Measurements from ENCODE around the gene MGAT4A. TPM values are rescaled to one million over a fixed set of nuclear protein-coding genes. Genes with fewer than 3 reads are reported as not detected.

The MGAT4A gene
- 33.4 TPM for polyA plus RNA-seq (ENCODE audit: insufficient read length)
- long read RNA-seq, donor 1, full-length matches to known transcripts = 4 of 4 reads
- long read RNA-seq, donor 1, partial matches to known transcripts = 0 of 4 reads
- long read RNA-seq, donor 1, other reads (novel, unspliced or antisense) = 0 of 4 reads
- long read RNA-seq, donor 2, full-length matches to known transcripts = 3 of 3 reads
- long read RNA-seq, donor 2, partial matches to known transcripts = 0 of 3 reads
- long read RNA-seq, donor 2, other reads (novel, unspliced or antisense) = 0 of 3 reads
- long read RNA-seq, donor 3, full-length matches to known transcripts = 4 of 4 reads
- long read RNA-seq, donor 3, partial matches to known transcripts = 0 of 4 reads
- long read RNA-seq, donor 3, other reads (novel, unspliced or antisense) = 0 of 4 reads
- long read RNA-seq, donor 4 = 0 reads
- long read RNA-seq, donor 5, full-length matches to known transcripts = 2 of 2 reads
- long read RNA-seq, donor 5, partial matches to known transcripts = 0 of 2 reads
- long read RNA-seq, donor 5, other reads (novel, unspliced or antisense) = 0 of 2 reads
- long read RNA-seq, donor 6, full-length matches to known transcripts = 2 of 2 reads
- long read RNA-seq, donor 6, partial matches to known transcripts = 0 of 2 reads
- long read RNA-seq, donor 6, other reads (novel, unspliced or antisense) = 0 of 2 reads
- long read RNA-seq, donor 7, full-length matches to known transcripts = 6 of 6 reads
- long read RNA-seq, donor 7, partial matches to known transcripts = 0 of 6 reads
- long read RNA-seq, donor 7, other reads (novel, unspliced or antisense) = 0 of 6 reads
- long read RNA-seq, donor 8, full-length matches to known transcripts = 4 of 4 reads
- long read RNA-seq, donor 8, partial matches to known transcripts = 0 of 4 reads
- long read RNA-seq, donor 8, other reads (novel, unspliced or antisense) = 0 of 4 reads

- peak; percentile 44 for DNase-seq
Measured at GRCh38 chr2:98731041-98731893, at the start of gene MGAT4A. MGAT4A (minus strand) TSS chr2:98731132; CDS start chr2:98726332, 4,800 bp downstream.

DNA sequence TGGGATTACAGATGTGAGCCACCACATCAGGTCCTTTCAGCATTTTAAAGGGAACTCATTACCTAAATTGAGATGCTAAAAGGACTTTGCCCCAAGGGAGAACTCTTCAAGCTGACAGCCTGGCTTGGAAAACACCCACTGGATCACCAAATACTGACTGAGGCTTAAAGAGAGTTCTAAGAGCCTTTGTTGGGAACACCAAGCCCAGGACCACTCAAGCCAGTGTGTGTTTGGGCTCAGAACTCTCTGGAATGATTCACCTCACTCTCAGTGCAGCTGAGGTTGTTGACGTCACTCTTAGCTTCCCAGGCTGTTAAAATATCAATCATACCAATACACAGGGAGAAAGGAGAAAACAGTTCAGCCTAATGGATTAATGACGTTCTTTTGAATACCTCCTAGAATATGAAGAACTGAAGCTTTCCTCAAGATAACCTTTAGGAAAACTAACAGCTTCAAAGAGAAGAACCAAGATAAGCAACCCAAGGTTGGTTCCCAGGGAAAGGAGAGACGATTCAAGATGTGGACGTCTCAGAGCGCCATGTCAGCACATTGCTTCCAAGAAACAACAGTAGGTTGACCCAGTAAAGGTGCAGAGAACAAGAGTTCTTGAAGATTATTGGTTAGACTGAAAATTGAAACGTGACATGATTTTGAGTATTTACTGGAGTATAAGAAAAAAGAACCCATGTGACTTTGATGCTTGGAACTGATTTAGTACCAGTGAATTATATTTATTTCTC, 48.0 kb upstream of the MGAT4A start:
- DNase-seq = no peak

DNA sequence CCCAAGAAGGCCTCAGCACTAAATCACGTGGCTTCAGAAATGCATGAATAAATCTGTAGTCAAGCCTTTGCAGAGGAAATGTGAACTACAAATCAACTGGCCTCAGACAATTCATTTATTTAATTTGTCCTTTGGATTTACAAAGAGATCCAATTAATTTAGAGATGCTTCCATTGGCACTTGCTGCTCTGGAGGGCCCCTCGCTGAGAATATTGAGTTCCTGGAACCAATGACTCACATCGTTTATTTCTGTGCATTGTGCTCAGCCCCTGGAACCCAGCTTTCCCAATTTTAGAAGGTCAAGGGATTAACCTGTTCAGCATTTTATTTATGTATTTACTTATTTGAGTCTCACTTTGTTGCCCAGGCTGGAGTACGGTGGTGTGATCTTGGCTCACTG, 47.2 kb upstream of the MGAT4A start:
- no peak for DNase-seq

- no peak for DNase-seq
Measured at GRCh38 chr2:98777710-98778109, 46.8 kb upstream of the MGAT4A start.

DNA sequence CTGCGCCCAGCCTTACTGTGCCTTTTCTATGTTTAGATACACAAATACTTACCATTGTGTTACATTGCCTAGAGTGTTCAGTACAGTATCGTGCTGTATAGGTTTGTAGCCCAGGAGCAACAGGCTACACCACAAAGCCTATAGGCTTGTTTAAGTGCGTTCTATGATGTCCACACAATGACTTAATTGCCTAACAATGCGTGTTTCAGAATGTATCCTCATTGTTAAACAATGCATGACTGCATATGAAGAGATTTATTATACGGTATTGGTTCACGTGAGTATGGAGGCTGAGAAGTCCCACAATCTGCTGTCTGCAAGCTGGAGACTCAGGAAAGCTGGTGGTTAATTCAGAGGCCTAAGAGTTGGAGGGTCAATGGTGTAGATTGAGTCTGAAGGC, 46.1 kb upstream of the MGAT4A start:
- no peak for DNase-seq

- DNase-seq = no peak
Measured at GRCh38 chr2:98776136-98776535, 45.2 kb upstream of the MGAT4A start.

DNA sequence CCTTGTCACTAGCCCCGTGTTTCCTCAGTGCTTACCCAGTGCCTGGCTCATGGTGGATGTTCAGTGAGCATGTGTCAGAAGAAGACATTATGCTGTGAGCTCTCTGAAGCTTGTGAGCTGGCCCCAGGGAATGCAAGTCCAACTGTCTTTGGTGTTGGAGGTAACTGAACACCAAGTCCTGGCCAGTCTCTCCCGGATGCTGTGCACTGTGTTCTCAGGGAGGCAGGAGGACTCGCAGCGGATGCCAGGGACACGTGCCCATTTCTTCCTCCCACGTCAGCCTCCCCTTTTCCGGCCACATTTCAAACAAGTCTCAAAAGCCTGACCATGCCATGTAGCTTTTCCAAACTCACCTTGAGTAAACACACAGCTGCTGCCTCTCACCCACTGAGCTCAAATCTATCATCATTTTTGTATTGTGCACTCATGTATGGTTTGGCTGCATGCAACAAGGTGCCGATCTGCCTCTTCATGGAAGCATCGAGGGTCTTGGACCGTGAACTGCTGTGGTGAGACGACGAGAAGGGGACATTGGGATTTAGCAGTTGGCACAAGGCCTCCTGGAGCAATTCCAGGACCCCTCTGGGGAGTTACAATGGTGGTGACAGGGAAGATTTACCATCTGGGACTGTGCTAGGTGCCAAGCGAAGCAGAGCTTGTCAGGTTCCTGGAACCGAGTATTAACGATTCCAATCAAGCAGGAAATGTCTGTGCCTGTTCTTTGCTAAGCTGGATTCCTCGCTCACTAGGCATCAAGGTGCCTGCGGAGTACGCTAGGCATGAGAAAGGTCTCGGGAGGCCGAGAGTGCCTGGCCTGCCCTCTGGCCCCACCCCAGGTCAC, 44.4 kb upstream of the MGAT4A start:
- DNase-seq = peak; percentile 30

DNA sequence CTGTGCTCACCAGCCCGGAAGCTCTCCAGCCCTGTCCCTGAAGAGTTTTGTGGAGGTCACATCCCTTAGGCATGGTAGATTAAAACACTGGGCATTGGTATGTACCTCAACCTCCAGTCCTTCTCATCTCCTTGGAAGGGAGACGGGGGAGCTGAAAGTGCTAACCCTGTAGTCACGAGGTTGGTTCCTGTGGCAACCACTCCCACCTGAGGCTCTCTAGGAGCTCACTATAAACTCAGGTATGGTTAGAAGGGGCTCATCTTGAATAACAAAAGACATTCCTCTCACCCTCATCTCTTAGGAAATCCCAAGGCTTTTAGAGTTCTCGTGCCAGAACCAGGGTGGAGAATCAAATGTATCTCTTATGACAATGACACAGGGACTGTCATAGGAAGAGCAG, 43.0 kb upstream of the MGAT4A start:
- no peak for DNase-seq

DNA sequence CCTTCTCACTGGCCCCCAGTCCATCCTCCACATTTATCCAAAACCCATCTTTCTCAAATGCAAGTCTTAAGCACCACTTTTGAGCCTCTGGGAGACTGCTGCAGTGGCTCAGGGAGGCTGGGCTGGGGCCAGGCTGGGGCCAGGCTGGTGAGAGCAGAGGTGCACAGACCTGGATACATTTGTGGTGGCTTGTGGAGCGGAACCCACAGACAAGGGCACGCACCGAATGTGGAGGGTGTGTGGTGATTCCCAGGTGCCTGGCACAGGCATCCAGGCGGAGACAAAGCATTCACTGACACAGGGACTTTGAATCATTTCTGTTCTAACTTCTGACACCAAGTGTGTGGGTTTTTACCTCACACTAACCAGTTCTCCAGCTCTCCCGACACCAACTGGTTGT, 42.2 kb upstream of the MGAT4A start:
- DNase-seq = no peak

DNA sequence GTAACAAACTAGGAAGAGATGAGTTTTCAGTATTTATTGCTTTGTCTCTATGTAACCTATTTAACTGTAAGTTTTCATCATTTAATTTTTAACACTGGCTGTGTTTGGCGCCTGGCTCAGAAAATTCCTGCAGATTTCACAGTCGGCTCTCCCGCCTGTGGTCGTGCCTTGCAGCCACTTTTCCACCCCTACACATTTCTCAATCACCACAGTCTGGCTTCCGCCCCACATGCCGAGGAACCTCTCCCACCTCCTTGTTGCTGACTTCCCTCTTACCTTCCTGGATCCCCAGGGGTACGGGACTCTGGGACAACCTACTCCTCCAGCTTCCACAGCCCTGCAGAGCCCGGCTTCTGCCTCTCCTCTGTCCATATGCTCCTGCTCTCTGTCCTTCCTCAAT, 41.6 kb upstream of the MGAT4A start:
- DNase-seq = no peak

- DNase-seq = no peak
Measured at GRCh38 chr2:98771721-98772524, 41.0 kb upstream of the MGAT4A start.

- no peak for DNase-seq
Measured at GRCh38 chr2:98771264-98771663, 40.3 kb upstream of the MGAT4A start.

GRCh38 chr2:98769784-98770183, 38.9 kb upstream of the MGAT4A start:
- no peak for DNase-seq

- no peak for DNase-seq
Measured at GRCh38 chr2:98769114-98769476, 38.2 kb upstream of the MGAT4A start.

DNA sequence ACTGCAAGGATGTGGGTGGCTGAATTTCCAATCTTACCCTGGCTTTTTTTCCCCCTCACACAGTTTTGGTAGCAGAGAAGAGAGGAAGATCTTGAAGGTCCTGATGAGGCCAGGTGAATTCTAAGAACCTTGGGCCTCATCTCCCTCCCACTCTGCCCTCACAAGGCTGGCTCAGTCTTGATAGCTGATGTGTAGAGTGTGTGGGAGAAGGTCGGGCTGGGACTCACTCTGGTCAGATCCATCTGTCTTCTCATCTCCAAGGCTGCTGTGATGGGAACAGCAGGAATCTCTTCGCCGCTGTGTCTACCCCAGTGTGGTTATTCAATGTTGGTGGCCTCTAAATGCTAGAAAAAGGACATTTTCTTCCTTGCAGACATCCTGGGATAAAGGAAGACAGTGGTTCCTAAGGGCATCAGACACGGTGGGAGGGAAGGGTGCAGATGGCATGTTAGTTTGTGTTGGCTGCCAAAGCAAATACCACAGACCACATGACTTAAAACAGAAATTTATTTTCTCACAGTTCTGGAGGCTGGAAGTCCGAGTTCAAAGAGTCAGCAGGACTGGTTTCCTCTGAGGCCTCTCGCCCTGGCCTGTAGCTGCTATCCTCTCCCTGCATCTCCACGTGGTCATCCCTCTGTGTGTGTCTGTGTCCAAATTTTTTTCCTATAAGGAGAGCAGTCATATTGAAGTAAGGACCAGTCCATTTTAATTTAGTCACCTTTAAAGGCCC, 37.6 kb upstream of the MGAT4A start:
- no peak for DNase-seq

DNA sequence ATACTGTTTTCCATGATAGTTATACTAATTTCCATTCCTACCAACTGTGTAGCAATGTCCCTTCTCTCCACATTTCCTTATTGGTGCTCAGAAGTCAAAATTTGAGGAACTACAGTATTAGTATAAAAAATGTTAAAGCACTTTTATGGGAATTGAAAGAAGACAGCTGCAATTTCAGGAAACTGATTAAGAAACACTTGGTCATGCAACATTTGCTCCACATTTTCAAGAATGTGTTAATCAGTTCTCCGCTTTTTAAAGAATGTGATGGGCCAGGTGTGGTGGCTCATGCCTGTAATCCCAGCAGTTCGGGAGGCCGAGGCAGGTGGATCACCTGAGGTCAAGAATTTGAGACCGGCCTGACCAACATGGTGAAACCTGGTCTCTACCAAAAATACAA, 33.6 kb upstream of the MGAT4A start:
- DNase-seq = no peak

DNA sequence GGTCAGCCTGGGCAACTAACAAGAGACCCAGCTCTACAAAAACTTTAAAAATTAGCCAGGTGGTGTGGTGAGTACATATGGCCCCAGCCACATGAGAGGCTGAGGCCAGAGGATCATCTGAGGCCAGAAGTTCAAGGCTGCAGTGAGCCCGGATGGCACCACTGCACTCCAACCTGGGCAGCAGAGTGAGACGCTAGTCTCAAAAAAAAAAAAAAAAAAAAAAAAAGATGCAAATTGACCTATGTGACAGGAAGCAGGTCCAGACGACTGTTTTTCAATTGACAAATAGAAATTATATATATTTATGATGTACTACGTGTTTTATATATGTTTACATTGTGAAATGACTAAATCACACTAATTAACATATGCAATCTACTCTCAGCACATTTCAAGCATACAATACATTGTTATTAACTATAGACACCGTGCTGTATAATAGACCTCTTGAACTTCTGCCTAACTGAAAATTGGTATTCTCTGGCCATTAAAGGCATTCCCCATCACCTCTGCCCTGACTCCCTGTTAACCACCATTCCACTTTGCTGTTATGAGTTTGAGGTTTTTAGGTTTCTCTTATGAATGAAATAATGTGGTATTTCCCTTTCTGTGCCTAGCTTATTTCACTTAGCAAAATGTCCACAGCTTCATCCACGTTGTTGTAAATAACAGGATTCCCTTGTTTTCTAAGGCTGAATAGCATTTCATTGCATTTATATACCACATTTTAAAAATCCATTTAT, 32.4 kb upstream of the MGAT4A start:
- no peak for DNase-seq

DNA sequence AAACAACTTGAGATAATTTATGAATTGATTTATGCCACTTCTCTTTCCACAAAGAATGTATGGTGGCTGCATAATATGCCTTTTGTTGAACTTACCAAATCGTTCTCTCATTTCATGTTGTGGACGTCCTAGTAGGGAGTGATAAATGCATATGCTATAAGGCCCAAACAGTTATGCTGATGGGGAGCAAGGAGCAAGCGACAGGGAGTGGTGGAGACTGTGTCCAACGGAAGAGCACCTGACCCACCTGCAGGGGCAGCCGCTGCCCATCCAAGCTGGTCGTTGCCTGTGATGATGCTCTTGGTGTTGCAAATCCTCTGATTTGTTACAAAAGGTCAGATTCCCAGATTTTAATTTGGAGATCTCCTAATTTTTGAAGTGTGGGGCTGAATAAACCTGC, 31.0 kb upstream of the MGAT4A start:
- no peak for DNase-seq
